A204.1 (cell line): ENCODE results near the gene KATNIP.
"Not testable (repeated sequence)": the region's sequence is repeated elsewhere in the genome, so short reads cannot be mapped to it uniquely, and the experiment has no call there.

Source experiments
- FAIRE-seq: peaks from 2 replicates; lab custom pipeline; 2012; peaks lifted over from hg19 to GRCh38; lab: Jason Lieb, UNC

KATNIP gene

DNA sequence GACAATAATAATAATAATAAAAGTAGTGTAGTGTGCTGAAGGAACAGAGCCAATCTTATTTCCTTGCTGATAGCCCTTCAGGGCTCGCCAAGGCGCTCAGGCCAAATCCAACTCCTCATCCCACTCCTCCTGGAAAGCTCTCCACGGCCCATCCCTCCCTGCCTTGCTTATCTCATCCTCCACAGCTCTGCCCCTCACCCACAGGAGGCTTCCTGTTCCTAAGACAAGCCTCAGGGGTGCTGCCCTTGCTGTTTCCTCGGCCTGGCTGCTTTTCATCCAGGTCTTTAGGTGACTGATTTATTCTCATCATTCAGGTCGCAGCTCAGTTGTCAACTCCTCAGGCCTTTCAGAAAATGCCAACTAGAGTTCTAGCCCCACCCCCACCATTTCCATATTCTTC lies 11.4 kb upstream of the KATNIP start:
- FAIRE-seq, result no peak

DNA sequence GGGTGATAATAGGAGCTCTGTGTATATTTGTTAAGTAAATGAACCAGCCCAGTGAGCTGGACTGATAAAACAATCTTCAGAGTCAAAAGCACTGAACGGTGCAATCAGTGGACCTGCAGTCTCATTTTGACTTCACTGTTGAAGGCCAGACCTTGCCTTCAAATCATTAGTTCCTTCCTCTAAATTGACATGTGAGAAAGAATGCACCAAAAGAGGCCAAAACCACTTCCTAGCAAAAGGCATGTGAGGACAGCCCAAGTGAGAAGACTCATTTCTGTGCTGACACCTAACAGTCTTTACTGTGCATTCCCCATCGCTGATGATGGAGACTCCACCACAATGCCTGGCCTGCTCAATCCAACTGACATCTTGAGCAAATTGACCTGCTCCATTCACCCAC lies 10.8 kb upstream of the KATNIP start:
- no peak for FAIRE-seq

DNA sequence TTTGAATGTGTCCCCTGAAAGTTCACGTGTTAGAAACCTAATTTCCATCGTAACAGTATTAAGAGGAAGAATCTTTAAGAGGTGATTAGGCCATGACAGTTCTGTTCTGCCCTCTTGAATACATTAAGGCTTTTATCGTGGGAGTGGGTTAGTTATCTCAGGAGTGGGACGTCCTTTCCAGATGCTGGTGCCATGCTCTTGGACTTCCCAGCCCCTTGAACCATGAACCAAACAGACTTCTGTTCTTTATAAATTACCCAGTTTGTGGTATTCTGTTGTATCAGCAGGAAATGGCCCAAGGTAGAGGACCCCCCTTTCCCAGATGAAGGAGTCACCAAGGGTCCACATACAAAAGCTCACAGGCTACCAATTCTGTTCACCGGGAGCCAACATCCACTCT lies 10.3 kb upstream of the KATNIP start:
- no peak for FAIRE-seq

DNA sequence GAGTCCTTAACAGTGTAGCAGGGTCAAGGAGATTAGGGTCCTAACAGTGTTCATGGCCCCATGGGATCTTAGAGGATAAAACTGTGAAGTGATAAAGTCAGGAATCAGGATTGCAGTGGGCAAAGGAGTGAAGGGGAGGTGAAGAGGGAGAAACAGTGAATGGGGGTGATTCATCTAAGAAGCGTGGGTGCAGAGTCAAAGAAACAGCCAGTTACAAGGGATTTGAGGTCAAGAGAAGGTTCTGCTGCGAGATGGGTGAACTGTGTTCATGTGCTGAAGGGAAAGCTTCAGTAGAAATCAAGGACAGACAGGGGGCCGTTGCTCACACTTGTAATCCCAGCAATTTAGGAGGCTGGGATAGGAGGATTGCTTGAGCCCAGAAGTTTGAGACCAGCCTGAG lies 6.1 kb upstream of the KATNIP start:
- no peak for FAIRE-seq

DNA sequence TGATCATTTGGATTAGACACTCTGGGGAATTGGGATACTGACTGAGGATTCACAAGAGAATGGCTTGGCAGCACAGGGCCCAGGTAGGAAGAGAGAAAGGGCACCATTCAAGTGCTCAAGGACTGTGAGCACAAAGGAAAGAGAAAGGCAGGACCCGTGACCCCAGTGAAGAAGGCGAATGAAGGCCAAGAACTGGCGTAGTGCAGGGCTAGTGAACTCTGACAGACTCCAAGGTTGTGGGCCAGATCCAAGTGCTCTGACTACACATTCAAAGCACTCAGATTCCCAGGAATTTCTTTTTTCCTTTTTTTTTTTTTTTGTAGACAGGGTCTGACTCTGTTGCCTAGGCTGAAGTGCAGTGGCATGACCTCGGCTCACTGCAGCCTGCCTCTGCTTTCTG lies 5.3 kb upstream of the KATNIP start:
- no peak for FAIRE-seq

DNA sequence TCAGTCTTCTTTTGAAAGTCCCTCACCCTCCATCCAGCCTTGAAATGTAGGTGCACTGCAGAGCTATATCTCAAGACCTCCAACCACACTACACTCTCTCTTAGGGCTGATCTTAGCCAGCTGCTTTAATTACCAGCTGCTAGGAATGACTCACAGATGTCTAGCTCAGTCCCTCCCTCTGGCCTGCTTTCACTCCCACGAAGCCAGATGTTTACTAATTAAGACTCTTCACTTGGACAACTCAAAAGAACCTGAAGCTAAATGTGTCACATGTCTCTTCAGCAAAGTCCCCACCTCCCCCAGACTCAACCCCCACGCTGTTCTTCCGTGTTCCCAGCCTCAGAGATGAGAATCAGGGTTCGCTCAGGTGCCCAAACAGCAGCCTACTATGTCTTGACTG lies 2.8 kb upstream of the KATNIP start:
- no peak for FAIRE-seq

DNA sequence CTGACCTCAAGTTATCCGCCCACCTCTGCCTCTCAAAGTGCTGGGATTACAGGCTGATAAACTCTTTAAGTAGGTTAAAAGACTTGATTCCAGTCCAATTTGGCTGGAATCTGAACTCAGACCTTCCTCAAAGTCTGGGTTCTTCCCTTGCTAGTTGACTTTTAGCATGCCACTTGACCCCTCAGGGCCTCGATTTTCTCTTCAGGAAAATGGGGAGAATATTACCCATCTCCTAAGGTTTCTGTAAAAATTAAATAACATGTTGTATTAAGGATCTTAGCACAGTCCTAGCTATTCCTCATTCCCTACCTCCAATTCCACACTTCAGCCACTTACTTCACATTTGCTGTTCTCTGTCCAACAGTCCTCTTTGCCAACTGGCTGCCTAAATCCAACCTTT lies 2.1 kb upstream of the KATNIP start:
- no peak for FAIRE-seq

DNA sequence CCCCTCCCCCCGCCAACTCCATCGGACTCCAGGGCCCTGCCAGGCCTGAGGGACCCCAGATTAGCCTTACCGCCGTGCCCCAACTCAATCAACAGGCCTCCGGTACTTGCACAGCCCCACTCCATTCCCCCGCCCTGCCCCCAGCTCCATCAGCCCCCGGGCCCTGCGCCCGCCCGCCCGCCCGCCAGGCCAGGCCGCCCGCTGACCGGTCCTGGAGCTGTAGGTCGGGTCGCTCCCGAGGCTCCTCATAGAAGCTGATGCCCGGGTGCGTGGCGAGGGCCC lies 539 bp upstream of the KATNIP start:
- no peak for FAIRE-seq

DNA sequence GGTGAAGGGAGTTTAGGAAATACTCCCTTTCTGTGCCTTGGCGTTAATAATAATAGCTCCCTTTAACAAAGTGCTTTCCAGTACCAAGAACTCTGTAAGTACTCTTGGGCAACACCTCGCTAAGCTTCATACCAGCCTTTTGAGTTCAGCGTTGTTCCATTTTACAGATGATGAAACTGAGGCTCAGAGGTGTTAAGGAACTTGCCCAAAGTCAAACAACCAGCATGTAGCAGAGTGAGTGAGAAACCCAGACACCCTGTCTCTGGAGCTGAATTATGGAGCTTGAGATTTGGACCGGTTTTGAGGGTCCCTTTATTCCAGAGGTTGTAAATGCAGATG lies 607 bp downstream of the KATNIP start:
- no peak for FAIRE-seq

DNA sequence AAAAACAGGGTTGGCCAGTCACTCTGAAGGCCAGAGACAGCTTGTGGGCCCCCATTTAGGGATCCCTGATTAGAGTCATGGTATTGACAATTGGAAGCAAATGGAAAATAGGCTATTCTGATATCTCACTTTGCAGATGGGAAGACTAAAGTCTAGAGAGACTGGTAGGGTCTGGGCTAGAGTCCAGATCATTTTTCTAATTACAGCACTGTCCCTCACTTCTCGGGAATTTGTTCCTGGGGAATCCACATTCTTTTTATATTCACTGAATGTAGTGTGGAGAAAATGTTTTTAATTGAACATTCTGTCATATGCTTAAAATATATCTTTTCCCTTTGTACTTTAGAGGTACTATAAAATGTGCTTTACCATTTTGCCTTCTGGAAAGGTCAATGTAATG lies 1.1 kb downstream of the KATNIP start:
- FAIRE-seq, result no peak

DNA sequence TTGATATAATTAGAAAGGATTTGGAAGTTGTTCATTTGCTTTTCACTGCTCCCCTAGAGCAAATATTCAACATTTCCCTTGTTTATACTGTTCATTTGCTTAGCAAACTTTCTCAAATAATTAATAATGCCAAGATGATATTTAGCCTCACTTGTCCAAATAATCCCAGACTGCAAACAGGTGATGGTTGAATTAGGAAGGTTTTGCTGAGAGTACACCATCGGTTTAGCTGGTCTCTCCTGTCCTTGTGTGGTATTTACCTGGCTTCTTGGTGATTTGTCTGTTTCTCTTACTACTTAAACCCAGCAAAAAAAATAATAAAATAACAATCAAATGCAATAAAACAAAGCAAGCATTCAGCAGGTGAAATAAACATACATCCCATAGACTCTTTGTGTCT lies 6.5 kb downstream of the KATNIP start:
- no peak for FAIRE-seq

DNA sequence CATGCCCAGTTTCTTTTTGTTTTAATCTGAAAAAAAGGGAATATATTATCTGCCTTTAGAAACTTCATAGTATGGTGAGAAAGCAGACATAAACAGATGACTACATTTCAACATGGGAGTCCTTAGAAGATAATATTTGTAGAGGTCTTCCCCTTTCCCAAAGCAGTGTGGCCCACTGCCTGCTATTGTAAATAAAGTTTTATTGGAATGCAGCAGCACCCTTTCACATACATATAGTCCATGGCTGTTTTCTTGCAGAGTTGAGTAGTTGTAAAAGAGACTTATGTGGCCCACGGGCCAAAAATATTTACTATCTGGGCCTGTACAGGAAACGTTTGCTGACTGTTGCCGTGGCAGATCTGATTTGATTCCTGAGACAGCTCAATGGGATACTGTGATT lies 8.5 kb downstream of the KATNIP start:
- no peak for FAIRE-seq

DNA sequence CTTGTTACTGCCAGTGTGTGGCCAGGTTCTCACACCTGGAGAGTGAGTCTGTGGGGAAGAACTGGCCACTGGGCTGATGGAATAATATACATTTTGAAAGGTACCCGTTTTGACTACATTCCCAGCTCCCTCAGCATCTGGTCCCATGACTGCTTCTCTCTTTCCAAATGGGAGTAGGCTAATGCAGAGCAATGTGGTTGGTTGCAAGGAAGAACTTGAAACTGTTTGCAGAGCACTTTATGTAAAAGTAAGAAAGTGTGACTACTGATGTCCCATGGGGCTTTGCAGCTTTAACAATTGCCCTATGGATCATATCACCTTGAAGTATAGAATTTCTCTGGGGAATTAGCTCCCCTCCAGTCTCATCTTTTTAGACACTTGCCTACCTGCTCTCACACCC lies 9.0 kb downstream of the KATNIP start:
- FAIRE-seq, result no peak

DNA sequence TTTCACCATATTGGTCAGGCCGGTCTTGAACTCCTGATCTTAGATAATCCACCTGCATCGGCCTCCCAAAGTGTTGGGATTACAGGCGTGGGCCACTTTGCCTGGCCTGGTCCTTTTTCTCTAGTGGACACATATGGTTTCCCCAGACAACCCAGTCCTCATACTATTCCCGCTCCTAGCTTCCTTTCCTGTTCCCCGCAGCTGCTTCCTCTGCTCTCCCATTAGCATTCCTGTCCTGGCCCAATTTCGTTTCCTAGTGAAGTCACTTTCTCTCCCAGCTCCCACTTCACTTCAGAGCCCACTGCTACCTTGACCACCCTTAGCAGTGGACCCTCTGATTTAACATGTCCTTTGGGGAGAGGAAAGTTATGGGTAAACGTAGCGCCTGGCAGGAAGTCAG lies 11.3 kb downstream of the KATNIP start:
- FAIRE-seq, result no peak

DNA sequence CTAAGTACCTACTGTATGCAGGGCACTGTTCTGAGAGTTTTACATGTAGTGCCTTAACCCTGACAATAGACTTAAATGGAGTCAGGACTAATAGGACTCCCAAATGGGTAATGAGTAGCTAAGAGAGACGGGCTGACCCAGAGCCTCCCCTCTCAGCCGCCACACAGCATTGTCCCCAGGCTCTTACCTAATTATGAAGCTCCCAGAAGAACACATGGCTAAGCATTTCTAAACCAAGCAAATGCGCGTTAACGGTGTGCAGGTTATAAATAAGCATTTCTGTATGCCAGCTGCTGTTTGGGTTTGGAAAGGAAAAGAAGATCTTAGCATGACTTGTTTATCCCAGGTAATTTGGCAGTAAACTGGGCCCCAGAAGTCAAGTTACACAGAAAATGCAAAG lies 14.3 kb downstream of the KATNIP start:
- FAIRE-seq, result no peak

DNA sequence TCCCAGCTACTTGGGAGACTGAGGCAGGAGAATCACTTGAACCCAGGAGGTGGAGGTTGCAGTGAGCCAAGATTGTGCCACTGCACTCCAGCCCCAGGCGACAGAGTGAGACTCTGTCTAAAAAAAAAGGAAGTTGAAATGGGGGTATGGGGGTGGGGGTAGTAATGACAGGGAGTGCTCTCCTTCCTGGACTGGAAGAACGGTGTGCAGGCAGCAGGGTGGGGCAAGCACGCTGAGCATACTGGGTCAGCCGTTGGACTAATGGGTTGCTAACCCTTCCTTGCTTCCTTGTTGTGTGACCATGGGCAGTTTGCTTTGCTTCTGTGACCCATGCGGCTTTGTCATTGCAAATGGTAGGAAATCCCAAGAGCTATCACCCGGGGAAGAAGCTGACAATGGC lies 16.5 kb downstream of the KATNIP start:
- FAIRE-seq, result no peak

DNA sequence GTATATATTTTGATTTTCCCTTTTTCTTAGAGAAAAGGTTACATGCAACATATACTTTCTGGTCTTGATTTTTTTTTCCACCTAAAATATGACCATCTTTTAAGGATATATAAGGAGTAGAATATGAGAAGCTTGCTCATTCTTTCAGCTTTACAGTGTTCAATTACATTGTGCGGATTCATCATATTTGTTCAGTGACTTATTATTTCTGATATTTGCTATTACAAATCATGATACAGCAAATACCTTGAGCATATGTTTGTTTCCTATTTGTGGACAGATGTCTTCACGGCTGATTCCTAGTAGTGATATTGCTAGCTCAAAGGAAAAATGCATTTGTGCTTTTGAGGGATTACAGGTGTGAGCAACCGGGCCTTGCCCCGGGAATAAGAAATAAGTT lies 18.1 kb downstream of the KATNIP start:
- FAIRE-seq, result no peak

DNA sequence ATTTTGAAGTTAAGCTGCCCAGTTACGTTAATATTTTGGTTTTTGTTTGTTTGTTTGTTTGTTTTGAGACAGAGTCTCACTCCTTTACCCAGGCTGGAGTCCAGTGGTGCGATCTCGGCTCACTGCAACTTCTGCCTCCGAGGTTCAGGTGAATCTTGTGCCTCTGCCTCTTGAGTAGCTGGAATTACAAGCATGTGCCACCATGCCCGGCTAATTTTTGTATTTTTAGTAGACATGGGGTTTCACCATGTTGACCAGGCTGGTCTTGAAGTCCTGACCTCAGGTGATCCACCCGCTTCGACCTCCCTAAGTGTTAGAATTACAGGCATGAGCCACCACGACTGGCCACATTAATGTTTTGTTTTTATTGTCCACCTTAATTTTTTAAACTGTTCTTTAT lies 21.0 kb downstream of the KATNIP start:
- not testable (repeated sequence) for FAIRE-seq

DNA sequence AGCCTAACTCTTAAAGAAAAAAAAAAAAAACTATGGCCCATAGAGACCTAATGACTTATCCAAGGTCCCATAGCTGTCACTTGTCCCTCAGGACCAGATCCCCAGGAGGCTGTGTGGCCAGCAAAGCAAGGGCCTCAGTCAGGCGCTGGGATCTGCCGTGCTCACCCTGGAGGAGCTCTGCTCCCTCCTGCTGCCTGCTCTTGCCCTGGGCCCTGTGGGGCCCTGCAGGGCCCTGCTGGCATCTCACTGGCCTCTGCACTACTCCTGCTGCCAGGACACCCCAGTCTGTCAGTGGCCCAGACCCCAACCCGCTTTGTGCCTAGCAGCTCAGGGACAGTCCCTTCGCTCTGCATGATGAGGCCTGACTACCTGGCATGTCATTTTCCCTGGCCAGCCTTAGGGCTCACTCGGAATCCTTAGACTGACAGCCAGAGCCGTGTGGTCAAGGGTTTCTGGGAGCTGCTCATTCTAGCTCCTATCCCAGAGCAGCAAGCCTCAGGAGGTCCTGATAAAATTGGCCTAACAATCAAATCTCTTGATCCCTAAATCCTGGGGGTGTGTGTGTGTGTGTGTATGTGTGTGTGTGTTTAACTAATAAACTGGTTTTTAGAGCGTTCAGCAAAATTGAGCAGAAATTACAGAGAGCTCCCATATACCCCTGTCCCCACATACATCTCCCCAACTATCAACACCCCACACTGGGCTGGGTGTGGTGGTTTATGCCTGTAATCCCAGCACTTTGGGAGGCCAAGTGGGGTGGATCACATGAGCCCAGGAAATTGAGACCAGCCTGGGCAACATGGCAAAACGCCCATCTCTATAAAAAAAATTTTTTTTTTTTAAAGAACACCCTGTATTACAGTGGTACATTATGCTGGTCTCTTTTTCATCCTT lies 21.7 kb downstream of the KATNIP start:
- no peak for FAIRE-seq

DNA sequence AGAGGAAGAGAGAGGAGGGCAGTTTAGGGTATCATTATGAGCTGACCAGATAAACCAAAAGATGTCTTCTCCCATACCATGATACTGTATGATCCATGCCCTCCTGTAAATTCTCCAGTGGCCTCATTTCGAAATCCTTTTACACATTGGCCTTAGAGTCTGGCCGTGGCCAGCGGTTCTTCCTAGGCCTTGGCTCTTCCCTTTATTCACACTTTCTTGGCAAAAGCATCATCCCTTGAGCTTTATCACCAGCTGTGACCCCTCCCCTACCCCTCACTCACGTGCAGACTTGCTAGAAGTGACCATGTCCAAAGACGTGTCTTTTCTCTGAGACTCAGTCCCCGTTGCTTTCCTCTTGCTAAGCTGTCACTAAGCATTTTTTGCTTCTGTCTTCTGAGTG lies 22.8 kb downstream of the KATNIP start:
- no peak for FAIRE-seq

DNA sequence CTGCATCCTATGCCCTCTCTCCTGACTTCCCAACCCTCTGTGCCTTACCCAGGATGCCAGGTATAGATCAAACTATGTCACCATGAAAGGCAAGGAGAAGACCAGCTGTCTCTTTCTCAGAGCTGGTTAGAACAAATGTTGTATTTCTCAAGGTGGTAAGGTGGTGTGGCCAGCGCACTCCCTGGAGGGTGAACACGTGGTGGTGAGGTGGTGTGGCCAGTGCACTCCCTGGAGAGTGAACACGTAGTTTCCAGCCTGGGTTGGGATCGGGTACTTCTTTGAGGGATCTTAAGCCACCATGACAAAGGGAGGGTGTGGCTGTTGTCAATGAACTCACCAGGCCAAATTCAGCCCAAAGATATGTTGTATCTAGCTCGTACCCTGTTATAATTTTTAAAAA lies 26.8 kb downstream of the KATNIP start:
- FAIRE-seq, result no peak

DNA sequence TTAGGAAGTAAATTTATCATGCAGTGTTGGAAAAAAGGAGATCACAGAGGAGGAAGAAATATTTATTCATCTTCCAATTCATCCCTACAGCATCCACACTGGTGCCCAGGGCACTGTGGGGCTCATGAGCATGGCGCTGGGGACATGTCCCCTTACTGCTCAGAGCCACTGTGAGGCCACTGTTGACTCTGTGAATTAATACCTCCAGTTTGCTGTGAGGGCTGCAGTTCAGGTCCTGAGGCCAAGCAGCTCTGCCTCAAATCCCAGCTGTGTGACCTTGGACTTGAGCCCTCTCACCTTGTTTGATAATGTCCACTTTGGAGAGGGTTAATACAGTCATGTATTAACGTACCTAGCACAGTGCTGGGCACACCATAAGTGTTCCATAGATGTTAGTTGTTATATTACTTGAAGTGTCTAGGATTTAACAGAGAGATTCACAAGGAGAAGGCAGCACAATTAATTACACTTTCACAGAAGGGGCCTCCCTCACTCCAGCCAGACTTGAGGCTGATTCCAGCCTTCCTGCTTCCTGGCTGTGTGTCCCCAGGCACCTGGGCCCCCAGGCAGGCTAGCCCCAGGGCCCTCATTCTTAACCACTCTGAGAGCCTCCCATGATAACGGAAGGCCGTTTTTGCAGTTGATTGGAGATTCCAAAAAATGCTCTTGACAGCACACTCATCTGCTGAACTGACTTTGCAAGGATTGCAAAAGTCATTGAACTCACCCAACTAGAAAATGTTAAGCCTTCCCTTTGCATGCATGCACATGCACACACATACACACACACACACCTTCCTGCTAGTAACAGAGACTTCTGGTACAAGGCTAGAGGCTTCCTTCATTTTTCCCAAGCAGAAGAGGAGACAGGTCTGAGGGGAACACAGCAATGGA lies 29.4 kb downstream of the KATNIP start:
- no peak for FAIRE-seq

DNA sequence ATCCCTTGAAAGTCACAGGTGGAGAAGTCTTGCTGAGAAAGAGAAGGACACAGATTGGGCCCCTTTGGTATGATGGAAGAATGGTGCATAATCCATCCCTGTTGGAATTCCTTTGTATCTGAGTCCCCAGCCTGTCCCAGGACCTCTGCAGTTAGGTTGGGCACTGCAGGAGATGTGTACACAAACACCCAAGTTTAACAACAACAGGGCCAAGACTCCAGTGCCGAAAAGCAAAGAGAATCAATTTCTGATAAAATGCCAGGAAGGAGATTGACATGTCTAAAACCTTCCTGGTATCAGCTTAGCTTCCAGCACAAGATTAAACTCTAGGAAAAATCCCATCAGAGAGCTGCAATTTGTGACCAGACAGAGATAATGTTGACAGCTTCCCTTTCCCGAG lies 32.9 kb downstream of the KATNIP start:
- FAIRE-seq, result no peak

DNA sequence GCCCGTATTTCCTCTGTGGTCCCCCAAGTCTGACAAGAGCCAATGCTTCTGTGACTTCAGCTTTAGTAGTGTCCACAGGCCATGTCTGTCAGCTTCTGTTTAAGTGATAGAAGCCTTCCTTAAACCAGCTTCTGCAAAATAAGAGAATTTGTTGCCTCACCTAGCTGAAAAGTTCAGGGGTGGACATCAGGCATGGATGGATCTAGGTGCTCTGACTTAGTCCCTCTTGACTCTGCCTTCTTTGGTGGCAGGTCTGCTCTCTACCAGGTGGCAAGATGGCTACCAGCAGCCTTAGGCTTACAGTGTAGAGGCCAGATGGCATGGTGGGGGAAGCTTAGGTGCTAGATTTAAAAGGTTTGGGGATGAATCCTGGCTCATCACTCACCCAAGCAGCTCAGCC lies 33.7 kb downstream of the KATNIP start:
- no peak for FAIRE-seq
